GM21717 (cell line): ENCODE measurements around the gene RAP1GAP.
"Not testable (repeated sequence)": the region's sequence is repeated elsewhere in the genome, so short reads cannot be mapped to it uniquely, and the experiment has no call there.

Experiments used
- ATAC-seq: cut with Tn5 transposase; IDR thresholded peaks from one replicate; pipeline ENCODE4 v1.9.1; 2021; ENCODE audit warnings: mild to moderate bottlenecking, moderate library complexity; ENCODE audit not compliant: unreplicated experiment

RAP1GAP gene

DNA sequence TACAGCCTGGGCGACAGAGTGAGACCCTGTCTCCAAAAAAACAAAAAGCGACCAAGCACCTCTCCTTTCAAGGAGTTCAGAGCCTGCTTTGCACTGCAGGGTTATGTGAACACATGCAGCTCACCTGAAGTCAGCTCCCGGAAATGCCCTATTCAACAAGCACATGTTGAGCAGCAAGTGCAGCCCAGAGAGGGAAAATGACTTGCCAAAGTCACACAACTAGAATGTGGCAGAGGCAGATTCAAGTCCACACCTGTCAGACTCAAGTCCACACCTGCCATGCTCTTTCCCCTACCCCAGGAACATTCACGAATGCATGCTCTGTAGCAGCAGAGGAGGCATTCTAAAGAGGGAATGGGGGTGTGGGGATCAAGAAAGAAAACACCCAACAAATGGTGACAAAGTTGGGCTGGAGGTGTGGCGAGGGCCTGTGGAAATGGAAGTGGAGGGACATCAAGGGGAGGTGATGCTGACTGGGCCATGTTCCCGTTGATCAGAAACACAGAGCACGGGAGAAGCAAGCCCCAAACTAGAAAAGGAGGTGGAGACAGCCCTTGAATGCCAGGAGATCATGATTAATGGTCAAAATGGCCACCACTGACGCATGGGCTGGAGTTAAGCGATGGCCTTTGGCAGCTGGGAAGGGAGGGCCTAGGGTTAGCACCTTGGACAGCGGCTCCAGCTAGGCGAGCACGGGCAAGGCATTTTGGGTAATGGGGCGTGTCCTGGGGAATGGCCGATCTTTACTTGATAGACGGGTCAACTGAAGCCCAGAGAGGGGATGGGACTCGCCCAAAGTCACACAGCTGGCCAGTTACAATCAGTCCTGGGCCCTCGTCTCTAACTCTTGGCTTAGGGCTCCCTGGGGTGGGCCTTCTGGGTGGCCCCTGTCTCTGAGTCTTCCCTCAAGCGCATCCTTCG, 21.5 kb downstream of the RAP1GAP start:
- ATAC-seq: no peak

- ATAC-seq: no peak
Measured at GRCh38 chr1:21645550-21645949, 23.6 kb downstream of the RAP1GAP start.

- no peak for ATAC-seq
Measured at GRCh38 chr1:21644906-21645305, 24.3 kb downstream of the RAP1GAP start.

DNA sequence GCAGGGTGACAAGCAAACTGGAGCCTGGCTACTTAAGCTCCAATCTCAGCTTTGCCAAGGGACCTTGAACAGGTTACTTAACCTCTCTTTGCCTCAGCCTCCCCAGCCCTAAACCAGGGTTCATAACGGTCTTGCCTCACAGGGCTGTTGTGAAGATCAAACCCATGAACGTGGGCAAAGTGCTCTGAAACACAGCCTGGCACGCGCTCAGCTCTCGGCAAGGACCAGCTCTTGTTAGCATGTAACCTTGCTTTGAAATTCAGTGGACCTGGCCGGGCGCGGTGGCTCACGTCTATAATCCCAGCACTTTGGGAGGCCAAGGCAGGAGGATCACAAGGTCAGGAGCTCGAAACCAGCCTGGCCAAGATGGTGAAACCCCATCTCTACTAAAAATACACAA, 24.8 kb downstream of the RAP1GAP start:
- no peak for ATAC-seq

DNA sequence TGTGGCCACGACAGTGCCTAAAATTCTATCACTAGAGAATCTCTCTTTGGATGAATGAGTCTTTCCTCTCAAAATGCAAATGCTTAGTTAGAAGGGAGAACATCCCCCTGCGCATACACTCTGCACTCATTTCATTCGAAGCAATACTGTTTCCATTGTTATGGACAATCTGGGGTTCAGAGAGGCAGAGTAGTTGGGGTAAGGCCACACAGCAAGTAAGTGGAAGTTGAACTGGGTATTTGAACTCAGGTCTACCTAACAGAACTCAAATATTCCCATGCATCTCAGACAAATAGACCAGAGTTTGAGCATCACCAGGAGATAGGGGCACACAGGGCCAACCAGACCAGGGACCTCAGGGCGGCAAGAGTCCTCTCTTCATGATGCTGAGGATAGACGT, 25.5 kb downstream of the RAP1GAP start:
- ATAC-seq: no peak

DNA sequence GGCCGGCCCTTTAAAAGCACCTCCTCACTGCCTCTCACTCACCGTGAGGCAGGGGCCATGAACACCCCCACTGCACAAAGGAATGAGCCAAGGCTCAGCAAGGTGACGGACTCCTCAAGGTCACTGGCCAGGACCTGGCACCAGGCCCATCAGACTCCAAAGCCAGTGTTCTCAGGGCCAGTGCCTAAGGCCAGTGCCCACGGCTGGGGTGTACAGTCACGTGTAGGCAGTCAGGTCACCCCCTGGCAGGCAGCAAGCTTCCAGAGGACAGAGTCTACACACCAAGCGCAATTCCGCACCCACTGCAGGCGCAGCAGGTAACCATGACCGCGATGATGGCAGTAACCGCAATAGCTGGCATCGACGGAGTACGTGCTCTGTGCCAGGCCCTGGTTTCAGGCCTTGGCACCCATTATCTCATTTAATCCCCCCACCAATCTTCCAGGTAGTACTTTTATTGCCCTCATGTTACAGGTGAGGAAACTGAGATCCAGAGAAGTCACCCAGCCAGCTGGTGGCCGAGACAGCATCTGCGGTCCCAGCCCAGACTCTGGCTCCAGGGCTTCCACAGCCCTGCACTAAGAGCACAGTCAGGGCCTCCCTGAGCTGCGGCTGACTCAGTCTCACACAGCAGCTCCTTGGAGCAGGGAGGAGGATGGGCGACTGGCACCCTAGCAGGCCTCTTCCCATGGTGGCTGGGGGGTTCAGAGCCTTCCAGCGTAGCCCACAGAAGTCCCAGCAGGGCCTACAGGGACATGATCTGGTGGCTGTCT, 27.0 kb downstream of the RAP1GAP start:
- ATAC-seq: no peak

DNA sequence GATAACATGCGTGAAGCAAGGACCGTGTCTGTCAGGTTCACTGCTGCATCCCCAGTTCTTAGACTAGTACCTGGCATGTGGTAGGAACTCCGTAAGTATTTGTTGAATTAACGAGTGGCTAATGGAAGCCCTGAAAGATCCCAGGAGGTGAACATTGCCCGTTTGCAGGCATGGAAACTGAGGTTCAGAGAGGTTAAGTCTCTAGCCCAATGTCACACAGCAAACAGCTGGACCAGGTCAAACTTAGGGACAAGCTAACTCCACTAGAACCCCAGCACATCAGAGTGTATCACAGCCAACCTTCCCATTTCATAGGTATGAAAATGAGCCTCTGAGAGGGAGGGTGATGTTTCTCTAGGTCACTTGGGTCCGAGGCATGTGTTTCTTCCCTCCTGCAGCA, 27.6 kb downstream of the RAP1GAP start:
- no peak for ATAC-seq

- no peak for ATAC-seq
Measured at GRCh38 chr1:21641076-21641475, 28.1 kb downstream of the RAP1GAP start.

DNA sequence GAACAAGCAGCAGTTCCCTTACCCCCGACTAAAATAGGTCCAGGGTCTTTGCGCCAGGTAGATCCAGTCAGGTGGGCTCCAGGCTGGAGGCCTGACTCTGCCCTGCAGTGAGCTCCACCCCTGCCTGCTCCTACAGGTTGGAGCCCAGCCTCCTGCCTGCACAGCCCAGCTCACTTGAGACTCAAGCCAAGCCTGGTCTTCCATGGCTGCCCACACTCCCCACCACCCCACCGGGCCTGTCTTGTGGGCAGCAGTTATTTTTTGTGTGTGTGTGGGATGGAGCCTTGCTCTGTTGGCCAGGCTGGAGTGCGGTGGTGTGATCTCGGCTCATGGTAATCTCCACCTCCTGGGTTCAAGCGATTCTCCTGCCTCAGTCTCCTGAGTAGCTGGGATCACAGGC, 28.5 kb downstream of the RAP1GAP start:
- ATAC-seq: no peak

DNA sequence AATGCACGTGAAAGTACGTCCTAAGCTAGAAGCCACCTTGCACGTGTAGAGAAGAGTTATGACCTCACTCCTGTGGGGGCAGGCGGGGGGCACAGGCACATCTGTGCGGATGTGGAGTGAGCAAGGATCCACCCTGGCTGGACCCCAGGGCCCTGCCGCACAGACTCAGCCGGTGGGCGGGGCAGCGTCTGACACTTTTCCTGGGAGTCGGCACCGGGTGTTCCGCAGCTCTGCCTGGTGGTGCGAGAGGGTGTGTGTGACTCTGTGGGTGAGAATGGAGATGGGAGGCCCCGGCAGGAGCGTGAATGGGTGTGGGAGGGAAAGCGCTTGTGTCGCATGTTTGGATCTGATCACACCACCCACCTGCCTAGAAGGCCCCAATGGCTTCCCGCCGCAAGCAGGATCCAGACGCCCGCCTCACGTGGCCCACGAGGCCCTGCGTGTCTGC, 29.5 kb downstream of the RAP1GAP start:
- no peak for ATAC-seq

- ATAC-seq: no peak
Measured at GRCh38 chr1:21638531-21639341, 30.4 kb downstream of the RAP1GAP start.

GRCh38 chr1:21637514-21637913, 31.6 kb downstream of the RAP1GAP start:
- no peak for ATAC-seq

DNA sequence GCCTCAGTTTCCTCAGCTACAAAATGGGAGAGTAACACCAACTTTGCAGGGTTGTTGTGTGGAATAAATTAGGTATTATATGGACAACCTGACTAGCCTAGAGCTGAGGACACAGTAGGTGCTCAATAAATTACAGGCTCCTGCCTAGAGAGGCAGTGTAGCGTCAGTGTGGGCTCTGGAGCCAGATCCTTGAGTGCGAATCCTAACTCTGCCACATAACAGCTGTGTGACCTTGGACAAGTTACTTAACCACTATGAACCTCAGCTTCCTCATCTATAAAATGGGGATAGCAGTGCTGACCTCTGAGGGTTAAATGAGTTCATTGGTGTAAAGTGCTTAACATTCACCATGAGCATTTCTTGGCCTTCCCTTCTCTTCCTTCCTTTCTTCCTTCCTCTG, 33.1 kb downstream of the RAP1GAP start:
- ATAC-seq: no peak

GRCh38 chr1:21634806-21635535, 34.2 kb downstream of the RAP1GAP start:
- no peak for ATAC-seq

GRCh38 chr1:21633992-21634805, 35.0 kb downstream of the RAP1GAP start:
- no peak for ATAC-seq

GRCh38 chr1:21633141-21633755, 35.9 kb downstream of the RAP1GAP start:
- no peak for ATAC-seq

- ATAC-seq: no peak
Measured at GRCh38 chr1:21631944-21632887, 36.9 kb downstream of the RAP1GAP start.

- ATAC-seq: not testable (repeated sequence)
Measured at GRCh38 chr1:21631590-21631943, 37.6 kb downstream of the RAP1GAP start.
